HG03558 (cell line): ENCODE data around the gene TMEM115.
A peak's percentile ranks its signal among the peaks of the same experiment; 100 is the strongest.

Source experiments
- ATAC-seq: cut with Tn5 transposase; IDR thresholded peaks from one replicate; pipeline ENCODE4 v1.9.1; 2021; ENCODE audit warnings: moderate number of reproducible peaks; ENCODE audit not compliant: unreplicated experiment; ENCODE audit errors: extremely low read depth

Gene TMEM115

DNA sequence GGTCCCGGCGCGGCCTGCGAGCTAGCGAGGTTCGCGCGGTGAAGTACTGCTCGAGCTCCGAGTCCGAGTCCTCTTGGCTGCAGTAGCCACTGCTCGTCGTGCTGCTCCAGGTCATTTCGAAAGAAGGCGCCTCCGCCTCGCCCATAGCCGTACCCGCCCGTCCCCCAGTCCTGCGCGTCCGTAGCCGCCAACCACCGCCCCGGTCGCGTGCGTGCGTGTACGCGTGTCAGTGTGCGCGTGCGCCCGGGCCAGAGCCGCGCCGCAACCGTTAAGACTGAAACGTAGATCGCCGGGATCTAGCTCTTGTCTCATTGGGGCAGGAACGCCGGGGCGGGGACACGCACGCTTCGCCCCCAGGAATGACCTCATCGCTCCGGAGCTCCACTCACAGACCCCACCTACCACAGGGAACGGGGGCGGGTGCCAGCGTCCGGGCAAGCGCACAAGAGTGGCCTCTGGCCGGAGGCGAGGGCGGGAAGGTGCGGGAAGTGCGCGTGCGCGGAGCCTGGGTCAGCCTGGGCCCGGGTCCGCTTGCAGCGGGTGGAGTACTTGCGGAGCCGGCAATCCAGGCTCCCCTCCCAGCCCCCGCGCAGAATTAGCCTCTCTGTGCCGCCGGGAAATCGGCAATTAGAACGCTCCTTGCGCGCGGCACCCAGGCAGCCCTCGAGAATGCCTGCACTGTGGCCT is 22.0 kb downstream of the TMEM115 start:
- ATAC-seq: peak; percentile 63

DNA sequence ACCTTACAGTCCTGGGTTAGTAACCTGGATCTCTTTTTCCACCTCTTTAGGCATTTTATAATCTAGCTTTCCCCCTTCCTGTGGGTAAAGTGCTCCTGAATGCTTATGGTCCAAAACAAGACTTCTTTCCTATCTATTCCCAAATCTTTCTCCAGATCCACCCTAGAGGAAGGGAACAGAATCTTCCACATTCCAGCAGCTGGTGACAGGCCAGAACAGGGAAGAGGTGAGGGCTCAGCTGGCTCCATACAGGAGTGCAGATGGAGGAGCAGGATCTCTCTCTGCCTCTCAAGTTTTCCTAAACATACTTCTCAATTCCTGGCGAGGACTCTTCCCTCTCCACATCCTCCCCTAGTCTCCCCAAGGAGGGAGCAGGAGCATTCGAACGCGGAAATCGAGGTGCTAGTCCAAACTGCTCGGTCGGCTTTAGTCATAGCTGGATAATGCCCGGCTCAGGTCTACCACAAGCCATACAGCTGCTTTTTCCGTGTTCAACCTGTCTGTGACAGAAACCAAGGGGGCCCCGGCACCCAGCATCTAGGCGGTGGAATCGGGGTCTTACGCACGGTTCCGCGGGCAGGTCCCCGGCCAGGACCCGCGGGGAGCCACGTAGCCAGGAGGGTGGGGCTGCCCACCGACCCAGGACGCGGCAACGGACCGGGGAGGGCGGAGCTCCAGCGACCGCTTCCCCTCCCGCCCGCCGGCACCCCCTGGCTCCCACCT is 22.7 kb downstream of the TMEM115 start:
- peak; percentile 1 for ATAC-seq

DNA sequence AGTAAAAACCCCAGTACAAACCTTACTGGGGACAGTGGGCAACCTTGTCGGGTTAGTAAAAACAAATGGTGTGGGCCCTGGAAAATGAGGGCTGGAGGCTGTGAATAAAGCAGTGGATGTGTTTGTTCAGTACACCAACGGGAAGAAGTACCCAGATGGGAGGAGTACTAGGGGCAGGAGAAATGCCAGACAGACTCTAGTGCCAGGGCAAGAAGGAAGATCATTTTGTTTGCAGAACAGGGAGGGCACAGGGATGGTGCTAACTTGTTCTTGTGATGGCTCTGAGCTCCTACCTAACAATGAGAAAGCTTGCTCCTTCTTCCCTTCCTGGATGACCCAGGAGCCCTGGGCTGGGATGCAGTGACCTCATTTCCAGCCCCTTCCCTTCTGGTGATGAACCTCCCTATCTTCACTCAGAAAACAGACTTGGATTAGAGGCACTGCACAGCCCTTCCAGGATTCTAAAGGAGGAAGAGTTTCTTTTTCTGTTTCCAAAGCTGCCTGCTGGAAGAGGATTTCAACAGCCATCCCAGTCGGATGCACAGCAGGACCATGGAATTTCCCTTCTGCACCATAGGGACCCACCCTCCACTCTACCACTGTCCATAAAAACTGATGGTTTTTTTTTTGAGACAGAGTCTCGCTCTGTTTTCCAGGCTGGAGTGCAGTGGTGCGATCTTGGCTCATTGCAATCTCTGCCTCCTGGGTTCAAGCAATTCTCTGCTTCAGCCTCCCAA is 24.8 kb downstream of the TMEM115 start:
- ATAC-seq: no peak

DNA sequence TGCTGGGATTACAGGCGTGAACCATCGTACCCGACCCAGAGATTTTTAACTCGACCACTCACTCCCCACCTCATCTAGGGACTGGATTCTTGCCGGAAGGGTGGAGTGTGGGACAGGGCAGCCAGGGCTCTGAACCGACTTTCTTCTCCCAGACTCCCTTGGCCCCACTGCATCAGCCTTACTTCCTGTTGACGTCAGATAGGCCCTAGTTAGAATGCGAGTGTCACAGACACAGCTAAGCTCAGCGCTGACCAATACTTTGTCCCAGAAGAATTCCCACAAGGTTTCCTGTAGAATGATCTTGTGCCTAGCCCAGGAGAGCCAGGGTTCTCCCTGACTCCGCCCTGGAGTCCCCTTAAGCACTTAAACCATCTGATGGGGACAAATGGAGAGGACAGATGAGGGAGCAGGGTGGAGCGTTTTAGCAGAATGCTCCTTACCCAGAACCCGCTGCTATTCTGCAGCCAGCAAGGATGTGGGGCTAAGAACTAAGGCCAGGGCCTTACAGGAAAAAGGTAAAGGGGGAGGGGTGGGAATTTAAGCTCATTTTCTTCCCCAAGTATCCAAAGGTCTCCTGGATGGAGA is 25.5 kb downstream of the TMEM115 start:
- no peak for ATAC-seq

DNA sequence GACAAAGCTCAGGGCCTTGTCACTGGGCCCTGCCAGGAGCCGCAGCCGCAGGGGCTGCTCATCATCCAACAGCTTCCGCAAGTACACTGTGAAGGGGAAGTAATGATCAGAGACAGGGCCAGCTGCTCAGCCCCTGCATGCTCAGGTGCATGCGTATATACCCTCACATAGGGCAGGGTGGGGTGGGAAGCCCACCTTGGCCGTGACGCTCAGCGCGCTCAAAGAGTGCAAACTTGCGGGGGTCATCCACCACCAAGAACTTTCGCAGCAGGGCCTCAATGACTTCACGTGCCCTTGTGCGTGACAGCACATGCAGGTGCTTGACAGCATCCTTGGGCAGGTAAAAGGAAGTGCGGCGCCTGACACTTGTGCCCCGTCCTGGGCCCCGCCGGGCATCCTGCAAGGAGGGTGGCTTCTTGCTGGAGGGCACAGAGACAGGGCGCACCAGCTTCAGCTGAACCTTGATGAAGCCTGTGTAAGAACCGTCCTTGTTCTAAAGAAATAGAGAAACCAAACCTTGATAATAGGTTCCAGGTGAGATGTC is 27.9 kb downstream of the TMEM115 start:
- ATAC-seq: no peak

DNA sequence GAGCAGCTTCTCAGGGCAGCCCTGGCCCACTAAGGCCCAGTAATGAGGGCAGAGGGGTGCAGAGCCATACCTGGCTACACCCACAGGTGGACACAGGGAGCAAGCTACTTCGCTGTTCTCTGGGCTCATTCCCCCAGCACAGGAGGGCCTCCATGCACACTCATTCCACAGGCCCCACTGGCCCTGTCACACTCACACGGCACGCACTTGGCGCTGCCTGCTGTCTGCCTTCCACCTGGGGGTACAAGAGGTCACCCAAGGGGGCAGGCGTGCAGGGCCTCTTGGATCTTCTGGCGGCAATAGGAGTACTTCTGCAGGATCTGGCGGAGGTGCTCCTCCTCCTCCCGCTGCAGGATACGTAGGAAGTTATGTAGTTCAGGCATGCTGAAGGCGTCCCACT is 29.0 kb downstream of the TMEM115 start:
- no peak for ATAC-seq

DNA sequence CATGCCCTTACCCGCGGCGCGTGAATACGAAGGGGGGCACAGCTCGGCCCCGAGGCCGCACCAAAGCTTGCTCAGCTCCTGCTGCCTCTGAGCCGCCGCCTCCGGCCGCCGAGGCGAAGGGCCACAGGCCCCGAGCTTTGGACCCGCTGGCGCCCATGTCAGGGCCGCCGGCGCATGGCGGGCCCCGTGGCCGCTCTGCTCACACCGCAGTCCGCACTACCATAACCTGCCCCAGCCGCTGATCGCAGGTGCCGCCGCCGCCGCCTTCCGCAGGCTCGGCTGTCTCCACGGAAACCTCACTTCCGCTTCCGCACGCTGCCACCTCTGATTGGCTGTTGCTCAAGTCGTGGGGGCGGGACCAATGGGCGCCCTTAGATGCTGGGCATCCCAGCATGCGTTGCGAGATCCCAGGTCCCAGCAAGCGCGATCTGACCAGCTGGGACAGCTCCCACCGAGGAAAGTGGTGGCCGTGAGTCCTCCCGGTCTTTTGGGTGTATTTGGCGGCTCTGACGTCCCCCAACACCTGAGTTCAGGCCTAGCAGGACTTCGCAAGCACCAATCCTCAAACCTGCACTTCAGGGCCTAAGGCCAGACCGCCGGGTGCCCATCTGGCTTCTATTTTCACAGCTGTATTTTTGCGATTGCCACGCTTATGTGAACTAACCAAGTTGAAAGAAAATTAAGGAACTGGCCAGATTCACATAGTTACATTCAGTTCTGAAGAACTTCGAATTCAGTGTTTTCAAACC is 31.2 kb downstream of the TMEM115 start, which contains the start of gene TUSC2:
Gene TUSC2, minus strand, starts transcription at position 281 of the 749 bp plus-strand sequence. Its CDS starts 124 bp downstream, at position 157.
- peak; percentile 44 for ATAC-seq

DNA sequence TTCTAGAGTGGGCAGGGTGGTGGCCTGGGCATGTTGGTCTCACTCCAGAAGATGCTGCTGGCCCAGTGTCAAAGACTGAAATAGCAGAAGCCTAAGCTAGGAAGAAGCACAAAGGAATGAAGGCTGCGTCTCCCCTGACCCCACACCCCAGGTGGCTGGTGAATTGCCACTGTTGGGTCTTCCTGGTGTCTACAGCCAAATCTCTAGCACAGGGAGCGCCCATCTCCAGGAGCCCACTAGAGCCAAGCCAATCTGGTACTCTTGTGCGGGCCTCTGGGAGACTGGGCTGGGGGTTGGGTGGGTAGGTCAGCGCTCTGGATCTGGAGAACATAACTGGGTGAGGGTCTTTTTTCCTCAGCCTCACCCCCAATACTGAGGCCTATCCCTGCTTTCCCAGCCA is 32.2 kb downstream of the TMEM115 start:
- ATAC-seq: no peak

DNA sequence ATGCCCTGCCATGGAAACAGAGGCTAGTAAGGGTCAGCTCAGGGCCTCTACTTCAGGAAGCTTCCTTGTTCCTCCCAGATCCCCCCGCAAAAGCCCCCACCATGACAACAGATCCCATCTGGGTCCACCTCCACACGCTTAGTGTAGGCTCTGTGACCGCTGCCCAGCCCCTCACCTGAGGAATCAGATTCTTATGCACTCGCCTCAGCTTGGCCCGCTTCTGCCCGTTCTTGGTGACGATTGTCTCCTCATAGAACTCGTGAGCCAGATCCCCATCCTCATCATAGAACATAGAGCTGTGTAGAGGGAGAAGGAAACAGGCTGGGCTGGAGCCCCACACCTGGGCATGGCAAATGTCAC is 33.2 kb downstream of the TMEM115 start:
- ATAC-seq: no peak

DNA sequence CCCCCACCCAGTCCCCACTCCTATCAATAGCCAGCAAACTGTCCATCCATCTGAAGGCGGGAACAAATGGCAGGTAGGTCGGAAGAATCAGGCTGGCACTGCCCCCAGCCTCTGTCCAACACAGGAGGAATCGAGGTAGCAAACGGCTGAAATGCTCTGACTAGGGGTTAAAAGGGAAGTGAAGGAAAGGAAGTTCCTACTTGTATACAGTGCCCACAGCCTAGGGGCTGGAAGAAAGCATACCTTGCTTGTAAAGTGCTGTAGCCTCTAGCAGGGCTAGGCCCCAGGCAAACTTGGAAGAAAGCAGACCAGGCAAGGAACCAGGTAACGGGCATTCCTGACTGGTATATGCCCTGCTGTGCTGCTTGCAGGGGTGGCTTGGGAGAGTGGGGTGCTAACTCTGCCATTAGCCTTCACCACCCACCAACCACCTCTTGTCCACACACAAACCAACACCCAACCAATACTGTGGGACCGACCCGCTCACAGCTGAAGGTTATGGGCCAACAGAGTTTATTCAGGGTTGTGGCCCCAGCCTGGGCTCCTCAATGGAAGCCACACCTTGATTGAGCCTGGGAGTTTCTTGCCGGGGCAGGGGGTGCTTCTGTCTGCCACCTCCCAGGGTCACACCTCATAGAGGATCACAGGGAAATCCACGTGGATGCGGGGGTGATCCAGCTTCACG is 33.7 kb downstream of the TMEM115 start:
- ATAC-seq: no peak

DNA sequence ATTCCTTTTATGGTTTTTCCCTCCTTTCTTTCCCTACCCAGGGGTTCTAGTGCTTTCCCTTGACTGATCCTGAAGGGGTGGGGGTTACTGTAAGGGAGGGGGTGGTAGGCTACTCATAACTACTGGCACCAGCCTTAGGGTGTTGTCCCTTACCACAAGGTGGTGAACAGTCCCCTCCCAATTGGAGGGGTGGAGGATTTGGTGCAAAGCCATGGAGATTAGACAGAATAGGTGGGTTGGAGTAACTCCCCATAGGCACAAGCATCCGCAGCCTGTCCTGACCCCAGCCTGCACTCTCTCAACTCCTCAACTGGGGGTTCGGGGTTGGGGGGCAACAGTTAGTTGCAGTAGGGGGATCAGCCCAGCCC is 34.2 kb downstream of the TMEM115 start:
- no peak for ATAC-seq

DNA sequence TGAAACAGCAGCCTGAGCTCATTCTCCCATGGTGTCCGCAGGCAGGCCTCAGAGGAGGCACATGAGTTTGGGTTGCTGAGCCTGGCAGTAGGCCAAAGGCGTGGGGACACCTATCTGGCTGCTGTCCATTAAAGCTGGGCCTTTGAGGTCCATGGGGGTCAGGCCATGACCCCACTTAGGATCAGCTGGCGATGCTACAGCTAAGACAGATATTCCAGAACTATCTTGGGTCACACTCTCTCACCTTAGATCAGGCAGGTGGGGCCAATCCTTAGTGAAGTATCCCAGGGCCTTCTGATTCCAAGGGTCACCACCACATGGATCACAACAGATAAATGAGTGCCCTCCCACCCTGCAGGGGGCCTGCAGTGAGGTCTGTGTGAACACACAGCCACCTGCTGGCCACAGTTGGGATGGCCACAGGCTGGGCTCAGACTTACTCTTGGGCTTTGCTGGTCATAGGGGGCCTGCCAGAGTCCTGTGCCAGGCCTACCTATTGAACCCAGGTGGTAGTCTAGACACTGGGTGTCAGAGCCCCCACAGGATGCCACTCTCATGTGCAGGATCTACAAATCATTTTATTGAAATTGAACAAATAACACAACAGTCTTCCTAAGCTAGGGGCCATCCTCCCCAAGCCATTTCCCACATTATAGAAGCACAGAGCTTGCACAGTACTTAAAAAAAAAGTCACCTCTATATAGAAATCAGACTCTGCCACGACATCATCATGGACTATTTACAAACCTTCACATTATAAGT is 34.8 kb downstream of the TMEM115 start:
- ATAC-seq: no peak

DNA sequence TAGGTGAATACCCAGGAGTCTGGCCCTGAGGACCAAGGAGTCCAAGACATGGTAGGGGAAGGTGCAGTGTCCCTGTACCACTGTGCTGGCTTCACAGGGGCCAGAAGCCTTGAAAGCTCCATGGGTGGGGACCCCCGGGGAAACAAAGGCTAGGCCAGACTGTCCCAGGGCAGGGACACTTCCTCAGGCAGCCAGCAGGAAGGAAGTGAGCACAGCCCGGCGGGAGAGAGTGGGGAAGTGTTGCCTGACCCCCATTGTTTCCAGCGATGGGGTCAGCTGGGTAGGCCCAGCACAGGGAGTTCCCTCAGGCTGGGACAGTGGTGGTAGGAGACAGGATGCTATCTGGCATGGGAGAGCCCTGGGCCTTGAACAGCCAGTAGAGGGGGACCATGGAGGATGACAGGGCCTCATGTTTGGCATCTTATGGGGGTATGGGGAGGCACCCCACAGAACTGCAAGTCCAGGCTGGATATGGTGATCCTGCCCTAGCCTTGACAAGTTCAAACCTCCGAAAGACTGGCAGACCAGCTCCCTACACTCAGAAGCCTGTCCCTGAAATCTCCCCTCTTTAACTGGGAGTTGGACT is 35.6 kb downstream of the TMEM115 start:
- ATAC-seq: no peak

DNA sequence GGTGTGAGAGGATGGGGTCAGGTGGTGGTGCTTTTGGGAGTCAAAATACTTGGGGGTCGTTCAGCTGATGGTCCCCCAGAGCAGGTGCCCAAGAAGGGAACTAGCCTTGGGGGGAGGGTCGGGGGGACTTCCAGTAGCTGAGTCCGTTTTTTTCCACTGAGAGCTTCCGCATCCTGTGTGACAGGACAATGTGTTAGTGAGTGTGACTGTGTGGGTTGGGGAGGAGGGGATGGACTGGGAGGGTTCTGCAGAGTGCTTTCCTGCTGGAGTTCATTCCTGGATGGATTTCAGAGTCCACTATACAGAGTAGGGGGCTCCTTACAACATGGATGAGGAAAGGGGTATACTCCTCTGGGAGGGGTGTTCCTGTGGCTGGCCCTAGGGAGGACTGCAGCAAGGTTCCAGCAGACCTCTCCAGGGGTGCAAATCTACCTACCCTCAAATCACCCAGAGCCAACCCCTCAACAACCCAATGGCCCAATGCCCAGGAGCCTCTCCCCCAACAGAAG is 36.2 kb downstream of the TMEM115 start:
- ATAC-seq: no peak

DNA sequence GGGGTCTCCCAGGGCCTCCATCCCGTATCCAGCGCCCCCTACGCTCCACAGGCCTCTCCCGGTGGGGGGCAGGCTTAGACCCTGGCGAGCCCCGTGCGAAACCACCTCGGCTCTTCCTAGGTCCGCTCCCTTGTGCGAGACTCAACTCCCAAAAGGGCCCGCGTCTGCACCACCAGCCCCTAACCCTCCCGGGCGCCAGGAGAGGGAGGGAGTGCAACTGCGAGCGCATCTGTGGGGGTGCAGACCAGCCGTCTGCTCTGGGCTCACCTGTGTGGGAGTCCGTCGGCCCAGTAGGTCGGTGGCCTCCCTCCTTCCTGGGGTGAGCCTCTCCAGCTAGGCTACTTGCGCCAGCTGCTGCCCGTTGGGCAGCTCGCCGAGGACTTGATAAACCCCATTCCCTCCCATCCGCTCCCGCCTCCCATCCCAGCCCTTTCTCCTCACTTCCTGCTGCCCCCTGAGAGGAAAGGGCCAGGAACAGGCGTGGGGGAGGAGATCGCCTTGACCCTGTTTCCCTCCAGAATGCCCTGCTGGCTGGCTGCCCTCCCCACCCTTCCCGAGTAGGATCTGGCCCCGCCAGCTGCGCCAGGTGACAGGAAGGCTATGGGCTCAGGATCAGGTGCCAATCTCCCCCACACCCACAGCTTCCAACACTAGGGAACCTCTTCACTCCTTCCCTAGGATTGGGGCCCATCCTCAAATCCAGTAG is 36.8 kb downstream of the TMEM115 start, which contains the start of gene HYAL2:
Gene HYAL2, minus strand, starts transcription at position 360 of the 706 bp plus-strand sequence. CDS start 2,256 bp downstream, outside the sequence.
- ATAC-seq: no peak

DNA sequence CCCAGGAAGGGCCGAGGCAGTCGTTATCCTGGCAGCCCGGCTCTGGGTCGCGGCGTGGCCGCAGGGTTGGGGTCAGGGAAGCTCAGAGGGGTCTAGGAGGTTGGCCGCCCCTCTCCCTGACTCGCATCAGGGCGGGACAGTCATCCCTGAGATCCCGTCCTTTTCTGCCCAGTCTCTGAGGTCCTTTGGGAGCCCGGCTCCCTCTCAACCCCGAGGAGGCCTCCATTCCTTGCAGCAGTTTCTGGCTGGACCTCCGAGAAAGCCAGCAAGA is 37.3 kb downstream of the TMEM115 start:
- ATAC-seq: no peak

DNA sequence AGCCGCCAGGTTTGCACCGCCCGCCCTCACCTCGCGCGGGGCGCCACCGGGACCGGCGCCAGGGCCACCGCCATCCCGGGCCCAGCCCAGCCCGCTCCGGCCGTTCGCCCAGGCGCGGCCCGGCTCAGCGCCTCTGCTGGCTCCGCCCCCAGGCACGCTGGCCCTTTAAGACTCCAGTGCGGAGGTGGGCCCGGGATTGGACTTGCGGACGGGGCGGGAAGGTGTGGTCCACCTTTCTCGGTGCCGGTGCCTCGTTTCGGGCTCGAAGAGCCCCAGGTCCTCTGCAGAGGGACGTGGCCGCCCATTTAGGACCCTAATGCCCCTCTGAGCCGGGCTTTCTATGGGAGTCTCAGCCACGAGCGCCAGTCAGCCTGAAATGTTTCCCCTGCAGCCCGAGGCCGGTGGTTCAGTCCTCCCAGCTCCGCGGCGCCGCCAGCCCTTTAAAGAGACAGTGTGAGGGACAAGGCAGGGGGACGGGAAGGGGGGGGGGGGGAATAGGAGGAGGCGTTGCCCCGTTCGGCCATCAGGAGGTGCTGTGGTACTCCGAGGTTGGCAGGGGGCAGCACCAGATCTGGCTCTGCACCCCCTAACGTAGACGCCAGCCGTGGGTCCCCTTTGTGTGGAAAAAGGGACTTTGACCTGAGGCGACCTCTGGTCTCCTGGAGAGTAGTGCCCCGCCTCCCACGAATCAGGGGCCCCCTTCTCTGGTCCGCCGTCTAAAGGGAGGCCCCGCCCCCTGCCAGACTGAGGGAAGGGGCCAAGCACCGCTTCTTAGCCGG is 37.8 kb downstream of the TMEM115 start:
- ATAC-seq: peak; percentile 33
